IMR-90 (cell line): Measurements from ENCODE around the gene LRRC58. TPM values are rescaled to one million over a fixed set of nuclear protein-coding genes. Genes with fewer than 3 reads are reported as not detected.

Experiments used
- ATAC-seq: fragments of 200-7000 bp; cut with Tn5 transposase; 2 replicates; pipeline ENCODE4 v1.9.1; 2020; ENCODE audit warnings: low read depth, mild to moderate bottlenecking, moderate library complexity
- BruUV-seq: library from RNA; stranded (reverse); fragments of 400-500 nt; replicated peaks from 2 replicates; lab custom pipeline; 2021; lab: Mats Ljungman, UMichigan
- CTCF ChIA-PET: fragments of 300-600 bp; formaldehyde crosslinking; extraction: SDS; loops from one replicate; lab custom pipeline; 2021; ENCODE audit warnings: antibody characterized with exemption; lab: Yijun Ruan, JAX
- POLR2A ChIA-PET: fragments of 300-600 bp; sonication (Branson Sonifier 250); formaldehyde crosslinking; loops from one replicate; lab custom pipeline; 2022; ENCODE audit warnings: antibody characterized with exemption; ENCODE audit not compliant: unreplicated experiment; lab: Charles Lee
- DNase-seq: peaks from one replicate; pipeline ENCODE4 v3.0.0; 2013
- H2AFZ ChIP-seq: replicated peaks from 2 replicates; pipeline ENCODE3; 2013; ENCODE audit warnings: low read length, mild to moderate bottlenecking; ENCODE audit not compliant: poor library complexity
- H2AK5ac ChIP-seq: 2 replicates; pipeline ENCODE4 v1.6.1; 2013; ENCODE audit warnings: low read depth, low read length, inconsistent platforms
- H2AK9ac ChIP-seq: replicated peaks from 2 replicates; pipeline ENCODE3; 2013; ENCODE audit warnings: mild to moderate bottlenecking, low read depth, low read length, moderate library complexity; ENCODE audit not compliant: poor library complexity
- H2BK120ac ChIP-seq: 2 replicates; pipeline ENCODE4 v1.6.1; 2013; ENCODE audit warnings: low read depth, low read length, inconsistent platforms
- H2BK15ac ChIP-seq: 3 replicates; pipeline ENCODE4 v1.6.1; 2013; ENCODE audit warnings: low read depth, low read length, inconsistent platforms
- H2BK20ac ChIP-seq: 2 replicates; pipeline ENCODE4 v1.6.1; 2013; ENCODE audit warnings: low read depth, mild to moderate bottlenecking, inconsistent platforms, low read length, moderate library complexity
- H2BK5ac ChIP-seq: 2 replicates; pipeline ENCODE4 v1.6.1; 2013; ENCODE audit warnings: mild to moderate bottlenecking, low read depth, low read length, inconsistent platforms; ENCODE audit not compliant: poor library complexity, severe bottlenecking
- H3K14ac ChIP-seq: replicated peaks from 2 replicates; pipeline ENCODE4 v1.6.1; 2013; ENCODE audit warnings: low read depth, low read length, inconsistent platforms
- H3K18ac ChIP-seq: 2 replicates; pipeline ENCODE4 v1.6.1; 2013; ENCODE audit warnings: low read depth, low read length, control low read depth
- H3K23ac ChIP-seq: 2 replicates; pipeline ENCODE4 v1.6.1; 2013; ENCODE audit warnings: low read depth, low read length, inconsistent platforms
- H3K27ac ChIP-seq: 2 replicates; pipeline ENCODE4 v1.5.1; 2013; ENCODE audit warnings: mild to moderate bottlenecking, control low read depth, low read length; ENCODE audit not compliant: insufficient read depth
- H3K27me3 ChIP-seq: 2 replicates; pipeline ENCODE4 v1.6.1; 2013; ENCODE audit warnings: low read length; ENCODE audit not compliant: control insufficient read depth, insufficient read depth
- H3K36me3 ChIP-seq: 2 replicates; pipeline ENCODE4 v1.6.1; 2013; ENCODE audit warnings: low read length, mixed read lengths; ENCODE audit not compliant: control insufficient read depth, insufficient read depth
- H3K4ac ChIP-seq: 2 replicates; pipeline ENCODE4 v1.6.1; 2013; ENCODE audit warnings: low read depth, low read length, inconsistent platforms
- H3K4me1 ChIP-seq: 2 replicates; pipeline ENCODE4 v1.6.1; 2013; ENCODE audit warnings: low read length, mixed read lengths; ENCODE audit not compliant: control insufficient read depth, insufficient read depth
- H3K4me2 ChIP-seq: 2 replicates; pipeline ENCODE4 v1.6.1; 2013; ENCODE audit warnings: low read depth, mild to moderate bottlenecking, control low read depth, low read length, moderate library complexity
- H3K4me3 ChIP-seq: 2 replicates; pipeline ENCODE4 v1.5.1; 2013; ENCODE audit warnings: low read depth, mild to moderate bottlenecking, control low read depth, low read length, moderate library complexity; ENCODE audit not compliant: insufficient read depth
- H3K56ac ChIP-seq: 2 replicates; pipeline ENCODE4 v1.6.1; 2013; ENCODE audit warnings: low read length, inconsistent platforms; ENCODE audit not compliant: insufficient read depth; ENCODE audit errors: extremely low read depth
- H3K79me1 ChIP-seq, 2 experiments: 2 replicates each; pipeline ENCODE4 v1.6.1; 2013; ENCODE audit warnings: low read length in 2 of 2, inconsistent platforms in 1 of 2, low read depth in 1 of 2
- H3K9ac ChIP-seq: 2 replicates; pipeline ENCODE4 v1.6.1; 2013; ENCODE audit warnings: low read depth, low read length, control low read depth
- H3K9me1 ChIP-seq: 2 replicates; pipeline ENCODE4 v1.6.1; 2013; ENCODE audit warnings: low read length, inconsistent platforms; ENCODE audit not compliant: insufficient read depth
- H3K9me3 ChIP-seq: 2 replicates; pipeline ENCODE4 v1.6.1; 2013; ENCODE audit warnings: low read length; ENCODE audit not compliant: control insufficient read depth, insufficient read depth
- H4K20me1 ChIP-seq: 2 replicates; pipeline ENCODE4 v1.6.1; 2013; ENCODE audit warnings: low read length, inconsistent platforms; ENCODE audit not compliant: insufficient read depth
- H4K5ac ChIP-seq: 2 replicates; pipeline ENCODE4 v1.6.1; 2013; ENCODE audit warnings: mild to moderate bottlenecking, low read depth, low read length, control low read depth
- H4K8ac ChIP-seq, 2 experiments: 2 replicates each; pipeline ENCODE4 v1.6.1; 2013; ENCODE audit warnings: low read depth in 2 of 2, low read length in 2 of 2, control low read depth in 1 of 2, inconsistent platforms in 1 of 2
- H4K91ac ChIP-seq: 2 replicates; pipeline ENCODE4 v1.6.1; 2013; ENCODE audit warnings: low read depth, low read length, inconsistent platforms; ENCODE audit not compliant: insufficient read depth
- CTCF ChIP-seq: conservative IDR thresholded peaks from 2 replicates; pipeline ENCODE4 v1.5.1; 2012; ENCODE audit warnings: mild to moderate bottlenecking, low read depth, low read length, improper control_type of control experiment
- NFE2L2 ChIP-seq: fragments of 150-350 bp; IDR thresholded peaks from 2 replicates; pipeline ENCODE4 v1.6.1; 2016; ENCODE audit warnings: low read depth, mild to moderate bottlenecking, low read length
- WGBS, 2 experiments: methylation state at CpG; one replicate each; pipeline versions ENCODE4 v1.1.5 to v1.1.7; 2013; ENCODE audit warnings: missing lambda C conversion rate in 2 of 2; ENCODE audit not compliant: insufficient read length in 1 of 2; ENCODE audit errors: extremely low coverage in 2 of 2; 5-methylcytosine and 5-hydroxymethylcytosine counted together
- dilution Hi-C: fragments of 300-500 bp; cut with HindIII; formaldehyde crosslinking; loops from one replicate; pipeline ENCODE4 v1.14.3; 2018; ENCODE audit warnings: low sequenced_read_pairs; ENCODE audit not compliant: unreplicated experiment
- in situ Hi-C: fragments of 300-500 bp; cut with MboI; formaldehyde crosslinking; loops from 3 replicates; pipeline ENCODE4 v1.14.3; 2019; ENCODE audit warnings: low sequenced_read_pairs, inconsistent platforms, mixed read lengths
- intact Hi-C: fragments of 100-400 bp; cut with micrococcal nuclease; formaldehyde crosslinking; loops from 2 replicates; pipeline ENCODE4 v1.10.0; 2022
- polyA plus RNA-seq, 3 experiments: library from polyadenylated mRNA; depleted of rRNA; stranded (reverse); fragments of >200 nt; gene quantifications; 2 replicates each; pipeline ENCODE4 v1.2.3, GENCODE V29; 2012; ENCODE audit warnings: low replicate concordance in 1 of 3
- total RNA-seq: library from RNA; depleted of rRNA; stranded (reverse); fragments of >200 nt; gene quantifications from 2 replicates; pipeline ENCODE4 v1.2.3, GENCODE V29; 2012

LRRC58 gene
- total and polyA plus RNA-seq, 2 of the 4 experiments (the other 2 are of a cell fraction): 5.0 to 13.4 TPM

- dilution Hi-C loops (no loop called here), in situ Hi-C loops (no loop called here), intact Hi-C loops (no loop called here)
- DNase-seq: no peak
- no peak overlapping the region for H3K18ac ChIP-seq
- no peak overlapping the region for H4K8ac ChIP-seq
- peak overlapping the region; percentile 62 for H3K4me3 ChIP-seq
- no peaks in the 10 kb centered on the region for H3K4me1 ChIP-seq
- no peak for ATAC-seq
- no peak overlapping the region for H3K27ac ChIP-seq
- H3K23ac ChIP-seq: no peak overlapping the region
- no peak overlapping the region for H3K4ac ChIP-seq
- ChIA-PET CTCF (no interaction called here), POLR2A (no interaction called here)
- no peak overlapping the region for H4K5ac ChIP-seq
- peaks cover 56% of the 10 kb centered on the region for H3K27me3 ChIP-seq
- no TSS peak for BruUV-seq
- no peaks in the 10 kb centered on the region for H3K9me3 ChIP-seq
- H2AK9ac ChIP-seq: no peak overlapping the region
- H2BK15ac ChIP-seq: no peak overlapping the region
- H3K79me1 ChIP-seq: no peaks in the 10 kb centered on the region
- no peak overlapping the region for H2AK5ac ChIP-seq
- no peak overlapping the region for H3K14ac ChIP-seq
- H4K91ac ChIP-seq: no peak overlapping the region
- 0% methylated on average over 7 of the region's 15 CpGs; no CpG with 5 or more reads in 1 of the 2 experiments for WGBS, 2 experiments
- no peak overlapping the region for H3K9ac ChIP-seq
- H2BK20ac ChIP-seq: no peak overlapping the region
- H4K20me1 ChIP-seq: no peaks in the 10 kb centered on the region
- no peaks in the 10 kb centered on the region for H3K9me1 ChIP-seq
- no peak for TF ChIP-seq CTCF
- TF ChIP-seq NFE2L2: no peak
- H3K56ac ChIP-seq: no peak overlapping the region
- no peak overlapping the region for H2BK120ac ChIP-seq
- H3K36me3 ChIP-seq: no peaks in the 10 kb centered on the region
- peak overlapping the region; percentile 91 for H2AFZ ChIP-seq
- no peak overlapping the region for H2BK5ac ChIP-seq
- H3K4me2 ChIP-seq: peak overlapping the region; percentile 3; the same call in 1 of the 2 replicates
These were observed 63.7 kb downstream of the LRRC58 start for GRCh38 chr3:120285508-120285841.
